HL-60 (cell line): ENCODE data around the gene KCNJ1.

Experiments
- POLR2AphosphoS5 ChIP-seq: IDR thresholded peaks from 2 replicates; pipeline ENCODE4 v1.6.1; 2012; ENCODE audit warnings: low read depth
- SPI1 ChIP-seq: IDR thresholded peaks from 2 replicates; pipeline ENCODE4 v1.6.1; 2012; ENCODE audit warnings: low read depth, mild to moderate bottlenecking, borderline replicate concordance
- TF ChIP-seq, protein P1 (sequence below): IDR thresholded peaks from one replicate; pipeline ENCODE4 v1.5.1; 2011; ENCODE audit warnings: low read length, control low read depth, inconsistent platforms; ENCODE audit not compliant: insufficient read depth

DNA sequence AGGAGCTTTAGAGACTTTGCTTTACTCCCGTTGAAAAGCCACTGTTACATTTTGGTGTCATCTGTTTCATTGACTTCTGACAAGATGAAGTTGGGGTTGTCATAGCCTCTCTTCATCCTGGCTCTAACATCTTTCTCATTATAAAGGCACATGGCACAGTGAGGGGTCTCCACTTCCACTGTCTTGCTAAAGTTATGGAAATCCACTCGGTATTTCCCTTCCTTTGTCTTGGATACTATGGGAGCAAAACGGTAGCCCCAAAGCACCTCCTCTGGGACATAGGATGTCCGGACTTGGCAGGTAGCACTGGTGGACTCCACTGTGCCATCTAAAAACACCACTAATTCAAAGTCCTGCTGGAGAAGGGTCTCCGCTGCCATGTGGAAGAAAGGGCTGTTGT is 28.0 kb downstream of the KCNJ1 start:
- TF ChIP-seq POLR2AphosphoS5 (no peak), SPI1 (no peak)
- TF ChIP-seq, protein P1, sequence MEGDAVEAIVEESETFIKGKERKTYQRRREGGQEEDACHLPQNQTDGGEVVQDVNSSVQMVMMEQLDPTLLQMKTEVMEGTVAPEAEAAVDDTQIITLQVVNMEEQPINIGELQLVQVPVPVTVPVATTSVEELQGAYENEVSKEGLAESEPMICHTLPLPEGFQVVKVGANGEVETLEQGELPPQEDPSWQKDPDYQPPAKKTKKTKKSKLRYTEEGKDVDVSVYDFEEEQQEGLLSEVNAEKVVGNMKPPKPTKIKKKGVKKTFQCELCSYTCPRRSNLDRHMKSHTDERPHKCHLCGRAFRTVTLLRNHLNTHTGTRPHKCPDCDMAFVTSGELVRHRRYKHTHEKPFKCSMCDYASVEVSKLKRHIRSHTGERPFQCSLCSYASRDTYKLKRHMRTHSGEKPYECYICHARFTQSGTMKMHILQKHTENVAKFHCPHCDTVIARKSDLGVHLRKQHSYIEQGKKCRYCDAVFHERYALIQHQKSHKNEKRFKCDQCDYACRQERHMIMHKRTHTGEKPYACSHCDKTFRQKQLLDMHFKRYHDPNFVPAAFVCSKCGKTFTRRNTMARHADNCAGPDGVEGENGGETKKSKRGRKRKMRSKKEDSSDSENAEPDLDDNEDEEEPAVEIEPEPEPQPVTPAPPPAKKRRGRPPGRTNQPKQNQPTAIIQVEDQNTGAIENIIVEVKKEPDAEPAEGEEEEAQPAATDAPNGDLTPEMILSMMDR: no peak
